Activated naive CD8-positive, alpha-beta T cell treated with anti-CD3 and anti-CD28 coated beads, Interleukin-2, amount 50 U/mL, for 16 hours (primary cell): ENCODE data around the gene HOXA7.

Source experiments
- DNase-seq: peaks from one replicate; pipeline ENCODE4 v3.0.0-alpha.2; 2020; ENCODE audit warnings: low read depth, low spot score

Gene HOXA7

GRCh38 chr7:27170426-27171324 is 14.2 kb upstream of the HOXA7 start:
- DNase-seq = no peak

DNA sequence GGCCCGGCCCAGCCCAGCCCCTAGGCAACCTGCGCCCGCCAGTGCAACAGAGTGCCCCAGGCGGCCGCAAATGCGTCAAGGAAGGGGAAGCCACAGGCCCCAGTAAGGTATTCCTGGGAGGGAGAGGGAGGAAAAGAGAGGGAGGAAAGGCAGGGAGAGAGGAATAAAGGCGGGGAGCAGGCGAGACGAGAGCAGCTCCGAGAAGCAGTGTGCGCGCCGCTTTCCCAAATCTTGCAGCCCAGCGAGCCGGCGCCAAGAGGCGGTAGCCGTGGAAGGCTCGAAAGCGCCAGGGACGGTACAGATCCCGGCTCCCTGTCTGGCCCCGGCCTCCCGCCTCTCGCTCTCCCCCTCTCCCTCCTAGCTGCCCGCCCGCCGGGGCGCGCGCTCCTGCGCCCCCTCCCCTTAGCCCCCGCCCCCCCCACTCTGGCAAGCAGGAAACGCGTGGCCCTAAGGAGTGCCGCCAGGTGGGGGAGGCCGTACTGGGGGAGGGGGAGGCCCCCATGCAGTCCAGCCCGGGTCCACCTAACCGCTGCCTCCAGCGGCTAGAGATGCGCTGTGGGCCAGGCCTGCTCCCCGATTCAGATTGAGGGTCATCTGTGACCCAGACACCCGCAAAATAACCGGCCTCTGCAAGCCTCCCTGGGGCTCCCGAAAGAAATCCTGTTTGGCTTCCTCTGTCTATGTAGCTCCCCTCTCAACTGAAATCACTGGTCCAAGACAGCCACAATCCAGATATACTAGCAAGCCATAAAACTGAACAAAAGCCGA is 13.4 kb upstream of the HOXA7 start:
- no peak for DNase-seq

DNA sequence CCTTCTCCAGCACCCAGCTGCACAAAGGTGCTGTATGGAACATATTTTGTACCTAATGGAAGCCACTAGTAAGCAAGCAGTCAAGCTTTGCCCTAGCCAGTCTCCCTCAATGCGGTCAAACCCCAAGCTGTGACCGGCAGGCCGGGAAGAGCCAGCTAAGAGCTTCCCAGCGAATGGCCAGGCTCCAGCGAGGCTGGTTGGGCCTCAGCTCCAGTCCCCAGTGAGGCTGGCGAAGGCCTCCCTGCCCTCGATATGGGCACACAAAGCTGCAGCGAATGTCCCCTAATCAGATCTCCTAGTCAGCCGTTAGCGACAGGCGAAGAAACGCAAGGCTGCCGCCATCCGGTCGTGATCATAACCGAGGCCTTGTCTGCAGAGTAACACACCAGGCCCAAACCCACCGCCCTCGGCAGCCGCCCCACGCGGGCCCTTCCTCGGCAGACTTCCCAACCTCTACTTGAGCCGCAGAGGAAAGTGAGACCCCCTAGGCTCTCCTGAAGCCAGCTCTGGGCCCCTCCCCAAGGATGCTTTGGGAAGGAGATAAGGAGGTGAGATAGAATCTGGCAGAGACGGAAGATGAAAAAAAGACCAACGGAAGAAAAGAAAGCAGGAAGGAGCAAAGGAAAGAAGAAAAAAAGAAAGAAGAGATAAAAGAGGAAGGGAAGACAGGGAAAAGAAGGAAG is 11.9 kb upstream of the HOXA7 start:
- DNase-seq = no peak

DNA sequence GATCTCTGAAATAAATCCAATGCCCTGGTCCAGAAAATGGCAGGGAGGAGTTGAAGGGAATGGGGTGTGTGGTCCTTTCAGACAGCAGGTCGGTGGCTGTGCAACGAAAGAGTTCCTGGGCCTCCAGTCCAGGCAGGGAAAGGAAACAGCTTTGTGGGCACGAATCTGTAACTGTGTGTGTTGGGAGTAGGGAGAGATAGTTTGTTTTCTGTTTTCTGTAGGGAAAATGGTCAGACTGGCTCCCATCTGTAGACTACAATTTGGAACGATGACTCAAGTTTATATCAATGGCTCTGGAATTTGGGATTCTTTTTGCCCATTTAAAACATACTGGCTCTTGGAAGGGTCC is 11.4 kb upstream of the HOXA7 start:
- no peak for DNase-seq

- DNase-seq = no peak
Measured at GRCh38 chr7:27166531-27167505, 10.3 kb upstream of the HOXA7 start.

DNA sequence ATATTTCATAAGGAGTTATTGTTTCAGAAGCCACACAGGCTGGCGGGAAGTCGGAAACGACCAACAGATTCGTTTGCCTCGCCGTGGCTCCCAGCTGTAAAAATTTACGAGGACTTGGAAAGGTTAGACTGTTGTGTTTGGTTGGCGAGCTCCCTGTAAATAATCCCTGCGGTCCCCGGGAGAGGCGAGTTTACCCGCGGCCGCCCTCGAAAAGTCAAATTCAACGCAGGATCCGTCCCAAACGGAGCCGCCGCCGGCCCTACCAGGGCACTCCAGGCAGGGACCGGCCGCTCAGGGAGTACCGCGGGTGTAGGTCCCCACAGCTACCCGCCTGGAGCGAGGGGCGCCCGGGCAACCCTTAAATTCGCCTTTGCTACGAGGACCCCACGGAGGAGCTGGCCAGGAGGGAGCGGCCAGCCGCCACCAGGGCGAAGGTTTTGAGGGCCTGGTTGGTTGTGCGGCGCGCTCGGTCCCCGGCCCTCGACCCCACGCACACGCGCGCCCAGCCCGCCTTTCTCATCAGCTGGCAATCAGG is 9.6 kb upstream of the HOXA7 start:
- no peak for DNase-seq

DNA sequence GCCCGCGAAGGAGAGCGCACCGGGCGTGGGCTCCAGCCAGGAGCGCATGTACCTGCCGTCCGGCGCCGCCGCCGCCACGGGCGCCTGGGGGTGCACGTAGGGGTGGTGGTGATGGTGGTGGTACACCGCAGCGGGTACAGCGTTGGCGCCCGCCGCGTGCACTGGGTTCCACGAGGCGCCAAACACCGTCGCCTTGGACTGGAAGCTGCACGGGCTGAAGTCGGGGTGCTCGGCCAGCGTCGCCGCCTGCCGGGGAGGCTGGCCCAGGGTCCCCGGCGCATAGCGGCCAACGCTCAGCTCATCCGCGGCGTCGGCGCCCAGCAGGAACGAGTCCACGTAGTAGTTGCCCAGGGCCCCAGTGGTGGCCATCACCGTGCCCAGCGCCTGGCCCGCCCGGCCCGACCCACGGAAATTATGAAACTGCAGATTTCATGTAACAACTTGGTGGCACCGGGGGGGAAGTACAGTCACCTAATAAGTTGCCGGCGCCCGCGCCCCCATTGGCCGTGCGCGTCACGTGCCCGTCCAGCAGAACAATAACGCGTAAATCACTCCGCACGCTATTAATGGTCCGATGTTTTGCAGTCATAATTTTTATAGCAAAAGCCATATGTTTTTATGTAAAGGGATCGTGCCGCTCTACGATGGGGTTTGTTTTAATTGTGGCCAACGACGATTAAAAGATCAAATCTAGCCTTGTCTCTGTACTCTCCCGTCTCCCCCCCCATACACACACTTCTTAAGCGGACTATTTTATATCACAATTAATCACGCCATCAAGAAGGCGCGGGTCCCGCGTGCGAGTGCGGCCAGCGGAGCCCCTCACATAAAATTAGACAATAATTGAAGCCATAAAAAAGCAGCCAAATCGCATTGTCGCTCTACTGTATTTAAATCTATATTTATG is 8.9 kb upstream of the HOXA7 start, which contains the start of gene HOXA9:
HOXA9 (minus strand) TSS at position 449 of the 907 bp plus-strand sequence; CDS start at position 369, 80 bp downstream.
- no peak for DNase-seq

DNA sequence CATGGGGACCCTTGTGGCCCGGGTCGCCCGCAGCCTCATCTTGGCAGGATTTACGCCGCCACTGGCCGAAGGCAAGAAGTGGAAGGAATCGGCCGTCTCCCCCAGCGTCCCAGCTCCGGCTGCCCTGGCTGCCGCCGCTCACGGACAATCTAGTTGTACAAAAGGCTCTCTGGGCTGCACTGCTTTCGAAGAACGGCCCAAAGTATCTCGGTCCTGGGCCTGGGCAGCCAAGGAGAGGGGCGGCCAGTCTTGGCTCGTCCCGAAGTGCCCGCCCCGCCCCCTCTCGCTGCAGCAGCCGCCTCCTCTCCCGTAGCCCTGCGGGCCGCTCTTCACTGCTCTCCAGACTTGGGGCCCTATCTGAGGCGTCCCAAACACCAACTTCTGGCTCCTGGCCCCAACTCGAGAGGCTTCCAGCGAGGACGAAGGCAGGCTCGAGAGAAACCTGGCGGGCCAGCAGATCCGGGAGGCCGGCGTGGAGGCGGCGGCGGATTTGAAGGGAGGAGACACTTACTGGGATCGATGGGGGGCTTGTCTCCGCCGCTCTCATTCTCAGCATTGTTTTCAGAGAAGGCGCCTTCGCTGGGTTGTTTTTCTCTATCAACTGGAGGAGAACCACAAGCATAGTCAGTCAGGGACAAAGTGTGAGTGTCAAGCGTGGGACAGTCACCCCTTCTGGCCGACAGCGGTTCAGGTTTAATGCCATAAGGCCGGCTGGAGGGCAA is 8.1 kb upstream of the HOXA7 start:
- DNase-seq = no peak

GRCh38 chr7:27164045-27164366 is 7.5 kb upstream of the HOXA7 start:
- DNase-seq = no peak

DNA sequence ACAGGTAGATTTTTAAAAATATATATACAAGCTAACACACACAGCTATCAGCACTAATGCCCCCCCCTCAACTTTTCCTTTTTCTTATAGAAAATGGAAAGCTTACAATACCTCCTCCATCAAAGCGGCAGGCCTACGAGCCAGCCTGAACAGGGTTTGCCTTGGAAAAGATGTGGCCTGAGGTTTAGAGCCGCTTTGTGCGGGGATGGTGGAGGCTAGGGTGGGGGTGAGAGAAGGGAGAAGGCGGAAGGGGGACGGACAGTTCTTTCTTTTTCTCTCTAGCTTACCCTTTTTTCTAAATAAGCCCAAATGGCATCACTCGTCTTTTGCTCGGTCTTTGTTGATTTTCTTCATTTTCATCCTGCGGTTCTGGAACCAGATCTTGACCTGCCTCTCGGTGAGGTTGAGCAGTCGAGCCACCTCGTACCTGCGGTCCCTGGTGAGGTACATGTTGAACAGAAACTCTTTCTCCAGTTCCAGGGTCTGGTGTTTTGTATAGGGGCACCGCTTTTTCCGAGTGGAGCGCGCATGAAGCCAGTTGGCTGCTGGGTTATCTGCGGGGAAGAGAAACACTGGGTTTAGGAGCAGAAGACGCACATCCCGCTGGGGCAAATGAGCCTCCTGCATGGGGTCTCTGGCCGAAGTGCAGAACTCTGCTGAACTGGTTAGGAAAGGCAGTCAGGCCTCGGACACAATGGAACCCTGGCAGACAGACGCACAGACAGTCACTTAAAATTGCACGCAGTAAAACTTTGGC is 7.0 kb upstream of the HOXA7 start:
- DNase-seq = no peak

DNA sequence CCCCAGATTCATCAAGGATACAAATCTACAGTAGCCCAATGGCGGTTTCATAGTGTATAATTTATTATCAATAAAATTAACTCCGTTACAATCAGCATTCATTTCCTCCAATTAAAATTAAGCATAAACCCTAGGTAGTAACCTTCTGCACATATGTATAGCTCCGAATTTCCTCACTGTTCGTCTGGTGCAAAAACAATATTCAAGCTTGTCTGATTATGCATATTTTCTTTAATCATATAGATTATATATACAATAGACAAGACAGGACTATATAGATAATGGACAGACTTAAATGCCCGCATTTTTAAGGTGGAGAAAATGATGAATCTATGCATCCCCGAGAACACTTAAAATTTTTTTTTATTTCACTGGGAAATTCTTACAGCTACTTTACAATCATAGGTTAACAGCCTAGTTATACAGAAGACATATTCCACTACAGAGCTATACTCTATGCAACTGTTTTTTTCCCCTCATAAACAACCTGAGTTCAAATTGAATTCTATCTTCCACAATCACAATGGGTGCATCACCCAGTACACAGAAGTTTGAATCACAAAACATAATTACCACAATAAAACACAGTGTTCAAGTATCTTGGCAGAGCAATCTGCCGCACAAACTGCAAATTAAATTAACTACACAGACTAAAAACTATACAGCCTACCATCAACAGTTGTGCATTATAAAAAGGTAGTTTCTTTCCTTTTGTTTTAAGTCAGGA is 6.2 kb upstream of the HOXA7 start:
- no peak for DNase-seq

DNA sequence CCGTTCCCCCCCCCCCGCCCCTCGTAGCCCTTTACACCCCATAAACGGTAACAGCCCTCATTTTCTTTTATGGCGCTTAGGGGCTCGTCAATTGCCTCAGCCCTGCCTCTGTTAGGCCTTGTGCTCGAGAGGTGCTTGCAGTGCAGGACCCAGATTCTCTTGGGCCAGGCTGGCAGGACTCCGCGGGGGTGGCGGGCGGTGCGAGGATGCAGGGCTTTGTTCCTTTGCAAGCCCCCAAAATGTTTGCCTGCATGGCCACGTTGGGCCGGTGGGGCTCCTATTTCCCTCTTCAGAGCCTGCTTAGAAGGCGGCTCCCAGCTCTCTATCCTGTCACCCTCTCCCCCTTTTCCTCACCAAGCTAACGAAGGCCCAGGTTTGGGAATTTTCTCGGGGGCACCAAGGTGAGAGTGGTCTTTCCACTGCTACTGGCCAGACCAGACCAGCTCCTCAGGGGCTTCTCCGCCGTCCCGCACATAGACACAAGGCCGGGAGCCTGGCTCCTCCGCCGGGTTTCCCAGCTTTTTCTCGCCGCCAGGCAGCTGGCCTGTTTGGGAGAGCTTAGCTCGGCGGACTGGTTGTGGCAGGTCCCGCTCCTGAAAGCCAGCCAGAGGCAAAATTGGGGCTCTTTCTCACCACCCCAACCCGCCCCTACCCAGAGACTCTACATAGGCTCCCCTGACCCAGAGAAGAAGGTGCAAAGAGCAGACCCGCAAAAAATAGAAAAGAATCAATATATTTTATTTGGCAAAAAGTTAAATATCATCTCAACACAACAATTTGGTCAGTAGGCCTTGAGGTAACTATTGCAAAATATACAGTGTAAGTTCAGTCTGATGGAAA is 5.5 kb upstream of the HOXA7 start:
- DNase-seq = no peak

GRCh38 chr7:27161214-27161720 is 4.8 kb upstream of the HOXA7 start:
- DNase-seq = no peak

- peak; percentile 71 for DNase-seq
Measured at GRCh38 chr7:27160546-27161213, 4.2 kb upstream of the HOXA7 start.

- DNase-seq = no peak
Measured at GRCh38 chr7:27160145-27160545, 3.7 kb upstream of the HOXA7 start.
